Calu3 (cell line): ENCODE data around the gene SLC5A10. TPM values are rescaled to one million over a fixed set of nuclear protein-coding genes. Genes with fewer than 3 reads are reported as not detected.
A peak's percentile ranks its signal among the peaks of the same experiment; 100 is the strongest.
"Not testable (repeated sequence)": the region's sequence is repeated elsewhere in the genome, so short reads cannot be mapped to it uniquely, and the experiment has no call there.

Source experiments
- BruUV-seq: library from RNA; stranded (reverse); fragments of 400-500 nt; replicated peaks from 2 replicates; lab custom pipeline; 2021; lab: Mats Ljungman, UMichigan
- CTCF ChIA-PET: fragments of 300-600 bp; sonication (Branson Sonifier 250); formaldehyde crosslinking; loops from one replicate; lab custom pipeline; 2022; ENCODE audit warnings: antibody characterized with exemption; lab: Charles Lee
- DNase-seq: peaks from one replicate; pipeline ENCODE4 v3.0.0; 2022
- H3K27ac Mint-ChIP-seq: one replicate; pipeline ENCODE4 v1.8.0; 2022; ENCODE audit warnings: mixed read lengths; ENCODE audit not compliant: unreplicated experiment
- H3K27me3 Mint-ChIP-seq: one replicate; pipeline ENCODE4 v1.8.0; 2022; ENCODE audit warnings: mixed read lengths; ENCODE audit not compliant: unreplicated experiment
- H3K36me3 Mint-ChIP-seq: one replicate; pipeline ENCODE4 v1.8.0; 2022; ENCODE audit warnings: mild to moderate bottlenecking, moderate library complexity, mixed read lengths; ENCODE audit not compliant: insufficient read depth, unreplicated experiment
- H3K4me1 Mint-ChIP-seq: one replicate; pipeline ENCODE4 v1.8.0; 2022; ENCODE audit warnings: mild to moderate bottlenecking, low read depth, mixed read lengths; ENCODE audit not compliant: unreplicated experiment
- H3K4me3 Mint-ChIP-seq: one replicate; pipeline ENCODE4 v1.8.0; 2022; ENCODE audit warnings: mild to moderate bottlenecking, low read depth, moderate library complexity, mixed read lengths; ENCODE audit not compliant: unreplicated experiment
- H3K9me3 Mint-ChIP-seq: one replicate; pipeline ENCODE4 v1.8.0; 2022; ENCODE audit warnings: low read depth, mixed read lengths; ENCODE audit not compliant: unreplicated experiment
- intact Hi-C: fragments of 100-400 bp; cut with micrococcal nuclease; formaldehyde crosslinking; loops from one replicate; pipeline ENCODE4 v1.10.0; 2022; ENCODE audit not compliant: unreplicated experiment
- total RNA-seq: library from RNA; stranded (reverse); gene quantifications from 2 replicates; pipeline ENCODE4 v1.2.3, GENCODE V29; 2022

Gene SLC5A10
- total RNA-seq, 1 experiment from 2014 or later, result not detected

DNA sequence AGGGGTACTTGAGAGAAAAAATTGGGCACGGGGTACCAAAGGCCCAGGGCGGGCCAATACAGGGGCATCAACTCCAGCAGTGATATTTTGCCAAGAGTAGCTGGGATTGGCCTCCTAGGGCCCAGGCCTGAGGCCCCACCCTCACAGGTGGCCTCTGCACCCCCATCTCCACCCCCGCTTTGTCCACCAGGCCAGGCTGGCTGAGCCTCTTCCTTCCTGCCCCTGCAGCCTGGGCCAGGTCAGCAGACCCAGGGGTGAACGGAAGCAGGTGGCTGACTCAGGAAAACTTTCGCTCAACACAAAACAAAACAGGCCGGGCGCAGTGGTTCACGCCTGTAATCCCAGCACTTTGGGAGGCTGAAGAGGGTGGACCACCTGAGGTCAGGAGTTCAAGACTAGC, 91.1 kb downstream of the SLC5A10 start:
- intact Hi-C loops, DNase-seq, H3K4me1 Mint-ChIP-seq, CTCF ChIA-PET, H3K4me3 Mint-ChIP-seq, BruUV-seq, H3K36me3 Mint-ChIP-seq, H3K9me3 Mint-ChIP-seq, H3K27ac Mint-ChIP-seq, H3K27me3 Mint-ChIP-seq: not testable (repeated sequence)

DNA sequence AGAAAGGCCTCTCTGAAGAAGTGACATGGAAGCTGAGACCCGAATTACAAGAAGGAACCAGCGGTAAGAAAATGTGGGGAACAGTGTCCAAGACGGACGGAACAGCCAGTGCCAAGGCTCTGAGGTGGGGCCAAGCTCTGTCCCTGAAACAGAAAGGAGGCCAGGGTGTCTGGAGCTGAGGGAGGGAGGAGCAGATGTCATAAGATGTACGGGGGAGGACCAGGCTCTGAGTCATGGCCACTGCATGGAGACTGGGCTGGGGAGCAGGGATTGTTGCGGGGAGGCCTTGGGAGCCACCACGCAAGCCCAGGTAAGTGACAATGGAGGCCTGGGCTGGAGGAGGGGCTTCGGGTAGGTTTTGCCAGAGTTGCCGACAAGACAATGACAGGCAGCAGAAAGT, 92.7 kb downstream of the SLC5A10 start:
- BruUV-seq, CTCF ChIA-PET: not testable (repeated sequence)

DNA sequence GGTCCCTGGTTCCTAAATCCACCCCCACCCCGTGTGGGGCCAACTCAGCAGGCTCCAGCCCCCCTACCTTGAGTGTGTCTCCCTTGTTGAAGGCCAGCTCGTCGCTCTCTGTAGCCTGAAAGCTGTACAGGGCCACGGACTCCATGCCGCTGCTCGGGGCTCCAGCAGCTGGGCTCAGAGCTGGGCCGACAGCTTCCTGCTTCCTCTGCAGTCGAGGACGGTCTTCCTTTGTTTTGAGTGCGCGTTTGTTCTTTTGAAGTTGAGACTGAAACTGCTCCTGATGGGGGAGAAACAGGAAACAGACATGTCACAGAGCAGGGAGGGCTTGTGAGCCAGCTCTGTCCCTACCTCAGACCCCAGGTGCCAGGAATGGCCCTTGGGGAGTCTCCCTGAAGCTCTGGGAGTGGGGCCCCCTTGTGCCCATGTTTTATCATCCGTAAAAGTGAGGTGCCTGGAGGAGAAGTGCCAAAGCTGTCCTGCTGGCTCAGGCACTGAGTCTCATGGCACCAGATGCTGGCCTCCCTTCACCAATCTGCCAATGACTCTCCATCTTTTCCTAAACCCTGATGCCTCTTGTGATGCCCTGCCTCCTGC, 94.9 kb downstream of the SLC5A10 start, which contains the start of gene GRAP:
TSS of gene GRAP (minus strand) at position 176 of the 594 bp plus-strand sequence. CDS start at position 145, 31 bp downstream.
- H3K27me3 Mint-ChIP-seq, H3K27ac Mint-ChIP-seq, intact Hi-C loops, H3K4me1 Mint-ChIP-seq, BruUV-seq, CTCF ChIA-PET, H3K36me3 Mint-ChIP-seq, DNase-seq, H3K4me3 Mint-ChIP-seq, H3K9me3 Mint-ChIP-seq: not testable (repeated sequence)

More for the DNA sequence above, 92.7 kb downstream of the SLC5A10 start:
- H3K9me3 Mint-ChIP-seq, H3K4me3 Mint-ChIP-seq, H3K27me3 Mint-ChIP-seq, DNase-seq, H3K27ac Mint-ChIP-seq, H3K4me1 Mint-ChIP-seq, H3K36me3 Mint-ChIP-seq, intact Hi-C loops: not testable (repeated sequence)

DNA sequence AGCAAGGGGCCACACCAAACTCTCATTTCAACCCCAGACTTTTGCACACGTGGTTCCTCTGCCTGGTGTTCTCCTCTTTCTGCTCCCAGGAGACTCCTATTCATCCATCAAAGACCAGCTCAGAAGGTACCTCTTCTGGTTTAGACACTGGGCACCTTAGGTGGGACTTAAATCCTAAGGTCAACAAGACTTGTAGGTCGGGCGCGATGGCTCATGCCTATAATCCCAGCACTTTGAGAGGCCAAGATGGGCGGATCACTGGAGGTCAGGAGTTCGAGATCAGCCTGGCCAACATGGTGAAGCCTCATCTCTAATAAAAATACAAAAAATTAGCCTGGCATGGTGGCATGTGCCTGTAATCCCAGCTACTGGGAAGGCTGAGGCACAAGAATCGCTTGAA, 95.5 kb downstream of the SLC5A10 start:
- not testable (repeated sequence) for H3K4me3 Mint-ChIP-seq

DNA sequence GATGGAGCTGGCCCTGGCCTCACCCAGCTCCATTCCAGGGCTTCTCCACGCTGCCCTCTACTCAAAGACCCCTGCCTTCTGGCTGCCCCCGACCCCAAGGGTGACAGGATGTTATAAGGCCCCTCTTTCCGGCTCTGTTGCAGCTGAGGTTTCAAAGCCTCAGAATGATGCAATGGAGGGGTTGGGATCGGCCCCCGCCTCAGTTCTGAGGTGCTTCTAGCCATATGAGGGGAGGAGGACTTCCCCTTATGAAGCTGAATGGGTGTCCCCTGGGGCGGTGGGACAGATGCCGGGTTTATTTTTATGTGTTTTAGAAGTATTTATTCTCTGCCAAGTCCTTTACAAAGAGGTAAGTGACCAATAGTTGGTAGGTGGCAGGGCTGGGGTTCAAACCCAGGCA, 96.9 kb downstream of the SLC5A10 start:
- CTCF ChIA-PET, intact Hi-C loops, DNase-seq, H3K9me3 Mint-ChIP-seq, H3K27ac Mint-ChIP-seq, H3K4me1 Mint-ChIP-seq, H3K4me3 Mint-ChIP-seq, H3K27me3 Mint-ChIP-seq, BruUV-seq, H3K36me3 Mint-ChIP-seq: not testable (repeated sequence)

More for the DNA sequence above, 95.5 kb downstream of the SLC5A10 start:
- intact Hi-C loops, H3K36me3 Mint-ChIP-seq, DNase-seq, BruUV-seq, H3K27ac Mint-ChIP-seq, CTCF ChIA-PET, H3K27me3 Mint-ChIP-seq, H3K4me1 Mint-ChIP-seq, H3K9me3 Mint-ChIP-seq: not testable (repeated sequence)

DNA sequence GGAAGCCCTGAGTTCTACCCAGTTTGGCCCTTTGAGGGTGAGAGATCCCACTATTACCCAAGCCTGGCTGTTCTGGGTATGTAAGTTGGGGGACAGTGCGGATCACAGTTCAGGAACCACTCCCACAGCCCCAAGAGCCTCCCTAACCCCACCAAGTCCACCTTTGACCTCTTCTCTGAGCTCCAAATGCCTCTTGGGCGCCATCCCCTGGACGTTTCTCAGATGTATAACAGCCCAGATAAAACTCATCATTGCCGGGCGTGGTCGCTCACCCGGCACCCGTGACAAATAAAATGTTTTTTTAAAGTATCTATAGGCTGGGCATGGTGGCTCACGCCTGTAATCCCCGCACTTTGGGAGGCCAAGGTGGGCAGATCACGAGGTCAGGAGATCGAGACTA, 103.5 kb downstream of the SLC5A10 start:
- H3K4me1 Mint-ChIP-seq, H3K27me3 Mint-ChIP-seq, H3K36me3 Mint-ChIP-seq, CTCF ChIA-PET, intact Hi-C loops, BruUV-seq, H3K27ac Mint-ChIP-seq, H3K9me3 Mint-ChIP-seq, H3K4me3 Mint-ChIP-seq, DNase-seq: not testable (repeated sequence)

DNA sequence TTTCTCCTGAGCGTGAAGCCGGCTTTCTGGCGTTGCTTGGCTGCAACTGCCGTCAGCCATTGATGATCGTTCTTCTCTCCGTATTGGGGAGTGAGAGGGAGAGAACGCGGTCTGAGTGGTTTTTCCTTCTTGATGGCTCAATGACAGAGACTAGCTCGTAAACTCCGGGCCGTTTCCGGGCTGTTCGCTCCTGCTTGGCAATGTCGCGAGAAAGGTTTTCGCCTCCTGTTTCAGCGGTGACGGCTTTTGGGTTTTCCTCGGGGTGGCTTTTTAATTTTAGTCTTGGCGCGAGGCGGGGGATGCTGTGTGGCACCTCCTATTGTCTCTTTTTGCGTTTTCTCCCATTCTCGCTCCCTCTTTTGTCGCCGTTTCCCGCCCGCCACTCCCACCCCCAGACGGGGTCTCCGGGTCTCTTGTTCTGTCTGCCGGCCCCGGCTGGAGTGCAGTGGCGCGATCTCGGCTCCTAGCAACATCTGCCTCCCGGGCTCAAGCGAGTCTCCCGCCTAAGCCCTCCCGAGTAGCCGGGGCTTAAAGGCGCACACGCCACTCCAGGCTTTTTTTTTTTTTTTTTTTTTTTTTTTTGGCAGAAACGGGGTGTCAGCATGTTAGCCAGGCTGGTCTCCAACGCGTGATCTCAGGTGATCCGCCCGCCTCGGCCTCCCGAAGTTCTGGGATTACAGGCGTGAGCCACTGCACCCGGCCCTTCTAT, 110.2 kb downstream of the SLC5A10 start:
- H3K36me3 Mint-ChIP-seq, H3K4me3 Mint-ChIP-seq, H3K4me1 Mint-ChIP-seq, H3K27ac Mint-ChIP-seq, CTCF ChIA-PET, H3K9me3 Mint-ChIP-seq, intact Hi-C loops, H3K27me3 Mint-ChIP-seq: not testable (repeated sequence)
- DNase-seq, result peak; percentile 53
- TSS peak; percentile 100 for BruUV-seq

DNA sequence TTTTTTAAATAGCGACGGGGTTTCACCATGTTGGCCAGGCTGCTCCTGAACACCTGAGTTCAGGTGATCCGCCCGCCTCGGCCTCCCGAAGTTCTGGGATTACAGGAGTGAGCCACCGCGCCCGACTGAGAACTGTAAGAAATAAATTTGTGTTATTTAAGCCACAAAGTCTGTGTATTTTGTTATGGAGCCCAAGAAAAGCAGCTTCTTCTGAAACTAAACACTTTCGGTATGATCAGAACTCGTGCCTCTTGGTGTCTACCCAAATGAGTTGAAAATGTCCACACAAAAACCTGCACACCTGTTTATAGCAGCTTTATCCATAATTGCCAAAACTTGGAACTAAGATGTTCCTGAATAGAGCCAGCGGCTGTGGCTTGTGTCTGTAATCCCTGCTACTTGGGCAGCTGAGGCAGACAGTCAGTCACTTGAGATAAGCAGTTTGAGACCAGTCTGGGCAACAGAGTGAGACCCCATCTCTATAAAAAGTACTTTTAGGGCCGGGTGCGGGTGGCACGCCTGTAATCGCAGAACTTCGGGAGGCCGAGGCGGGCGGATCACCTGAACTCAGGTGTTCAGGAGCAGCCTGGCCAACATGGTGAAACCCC, 110.9 kb downstream of the SLC5A10 start:
- peak overlapping the region; percentile 74 for H3K27ac Mint-ChIP-seq
- intact Hi-C loops, H3K4me3 Mint-ChIP-seq, H3K36me3 Mint-ChIP-seq, H3K9me3 Mint-ChIP-seq, H3K4me1 Mint-ChIP-seq, BruUV-seq, DNase-seq, CTCF ChIA-PET, H3K27me3 Mint-ChIP-seq: not testable (repeated sequence)

DNA sequence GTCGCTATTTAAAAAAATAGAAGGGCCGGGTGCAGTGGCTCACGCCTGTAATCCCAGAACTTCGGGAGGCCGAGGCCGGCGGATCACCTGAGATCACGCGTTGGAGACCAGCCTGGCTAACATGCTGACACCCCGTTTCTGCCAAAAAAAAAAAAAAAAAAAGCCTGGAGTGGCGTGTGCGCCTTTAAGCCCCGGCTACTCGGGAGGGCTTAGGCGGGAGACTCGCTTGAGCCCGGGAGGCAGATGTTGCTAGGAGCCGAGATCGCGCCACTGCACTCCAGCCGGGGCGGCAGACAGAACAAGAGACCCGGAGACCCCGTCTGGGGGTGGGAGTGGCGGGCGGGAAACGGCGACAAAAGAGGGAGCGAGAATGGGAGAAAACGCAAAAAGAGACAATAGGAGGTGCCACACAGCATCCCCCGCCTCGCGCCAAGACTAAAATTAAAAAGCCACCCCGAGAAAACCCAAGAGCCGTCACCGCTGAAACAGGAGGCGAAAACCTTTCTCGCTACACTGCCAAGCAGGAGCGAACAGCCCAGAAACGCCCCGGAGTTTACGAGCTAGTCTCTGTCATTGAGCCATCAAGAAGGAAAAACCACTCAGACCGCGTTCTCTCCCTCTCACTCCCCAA, 111.5 kb downstream of the SLC5A10 start:
- peak; percentile 84 for DNase-seq
- TSS peak; percentile 100 for BruUV-seq
- H3K27me3 Mint-ChIP-seq, intact Hi-C loops, H3K36me3 Mint-ChIP-seq, H3K4me1 Mint-ChIP-seq, CTCF ChIA-PET, H3K4me3 Mint-ChIP-seq, H3K9me3 Mint-ChIP-seq: not testable (repeated sequence)
- H3K27ac Mint-ChIP-seq, result peak overlapping the region; percentile 74
